NCI-H2081 treated with DMSO at 0.1 percent for 48 hours (cell line): ENCODE measurements around the gene NPAS3.

ENCODE experiments used
- DNase-seq: peaks from one replicate; lab custom pipeline; 2025; lab: John Stamatoyannopoulos, UW

NPAS3 gene

DNA sequence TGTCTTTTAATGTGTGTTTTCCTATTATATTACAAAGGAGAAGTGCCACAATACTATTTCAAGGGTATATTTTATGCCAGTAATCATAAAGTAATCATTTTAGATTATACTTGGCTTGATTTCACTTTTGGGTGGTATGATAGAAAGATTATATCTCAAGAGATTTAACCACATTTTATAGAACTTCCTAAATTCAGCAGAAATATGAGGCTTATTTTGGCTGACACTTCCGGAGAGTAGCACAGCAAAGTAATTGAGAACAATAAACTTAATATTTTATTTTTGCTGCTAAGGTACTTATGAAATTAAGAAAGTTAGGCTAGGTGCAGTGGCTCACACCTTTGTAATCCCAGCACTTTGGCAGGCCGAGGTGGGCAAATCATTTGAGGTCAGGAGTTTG lies 319.1 kb downstream of the NPAS3 start:
- no peak for DNase-seq

DNA sequence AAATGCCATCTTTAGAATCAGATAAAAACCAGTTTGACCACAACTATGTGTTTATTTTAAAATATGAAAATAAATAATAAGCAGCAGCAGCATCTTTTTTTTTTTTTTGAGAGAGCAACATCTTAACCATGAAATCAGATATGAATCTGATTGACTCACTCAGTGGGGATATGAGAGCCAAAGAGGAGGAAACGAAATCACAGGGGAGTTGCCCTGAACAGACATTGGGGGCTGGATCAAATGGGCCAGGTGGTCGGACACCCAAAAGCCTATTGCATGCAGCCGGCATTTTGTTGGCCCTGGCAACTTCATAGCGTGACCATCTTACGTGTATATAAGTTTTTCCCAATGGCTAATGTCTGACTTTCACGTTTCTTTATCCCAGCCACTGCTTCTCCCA lies 321.1 kb downstream of the NPAS3 start:
- DNase-seq, result no peak

DNA sequence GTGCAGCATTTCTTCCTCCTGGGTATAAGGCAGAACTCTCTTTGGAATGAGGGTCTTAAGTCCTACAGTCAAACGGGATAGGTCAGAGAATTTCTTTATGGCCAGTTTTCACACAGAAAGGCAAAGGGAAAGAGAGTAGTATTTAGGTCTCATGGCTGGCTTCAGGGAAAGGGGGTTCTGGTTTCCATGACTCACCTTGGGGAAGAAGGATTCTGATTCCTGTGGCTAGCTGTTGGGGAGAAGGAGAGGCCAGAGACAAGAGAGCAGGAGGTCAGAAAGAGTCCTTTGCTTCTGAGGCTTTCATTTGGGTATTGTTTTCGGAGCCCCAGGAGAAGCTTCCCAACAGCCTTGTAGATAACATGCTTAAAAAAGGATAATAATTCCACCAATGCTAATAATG lies 332.5 kb downstream of the NPAS3 start:
- DNase-seq, result no peak

DNA sequence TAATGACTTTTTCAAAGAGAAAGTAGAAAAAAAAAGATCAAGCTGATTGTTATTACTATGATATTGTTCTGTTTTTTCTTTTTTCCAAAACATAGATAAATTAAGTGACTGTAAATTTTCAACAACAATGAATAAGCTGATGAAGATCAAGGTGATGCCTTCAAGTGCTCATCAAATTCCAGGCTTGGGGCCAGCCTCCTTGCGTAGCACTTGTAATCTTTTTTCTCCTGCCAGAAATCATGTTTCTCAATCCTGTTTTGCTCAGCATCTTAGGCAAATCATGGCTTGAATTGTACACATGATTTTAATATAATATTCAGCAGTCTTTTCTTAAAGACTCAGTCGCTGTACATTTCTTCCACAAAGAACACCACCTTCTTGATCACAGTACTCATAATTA lies 333.2 kb downstream of the NPAS3 start:
- DNase-seq, result no peak

DNA sequence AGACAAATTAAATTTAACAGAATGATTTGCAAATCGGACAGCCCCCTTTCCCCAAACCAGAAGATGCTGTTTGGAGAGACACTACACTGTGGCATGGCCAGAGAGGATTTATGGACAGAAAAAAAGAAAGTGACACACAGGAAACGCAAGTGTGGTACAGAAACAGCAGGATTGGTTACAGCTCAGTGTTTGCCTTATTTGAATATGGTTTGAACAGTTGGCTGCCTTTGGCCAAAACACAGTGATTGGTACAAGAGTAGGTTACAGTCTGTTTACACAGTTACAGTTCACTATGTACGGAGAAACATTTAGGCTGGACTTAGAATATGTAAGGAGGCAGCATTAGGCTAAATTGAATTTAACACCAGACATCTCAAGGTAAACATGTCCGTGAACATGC lies 335.3 kb downstream of the NPAS3 start:
- no peak for DNase-seq

DNA sequence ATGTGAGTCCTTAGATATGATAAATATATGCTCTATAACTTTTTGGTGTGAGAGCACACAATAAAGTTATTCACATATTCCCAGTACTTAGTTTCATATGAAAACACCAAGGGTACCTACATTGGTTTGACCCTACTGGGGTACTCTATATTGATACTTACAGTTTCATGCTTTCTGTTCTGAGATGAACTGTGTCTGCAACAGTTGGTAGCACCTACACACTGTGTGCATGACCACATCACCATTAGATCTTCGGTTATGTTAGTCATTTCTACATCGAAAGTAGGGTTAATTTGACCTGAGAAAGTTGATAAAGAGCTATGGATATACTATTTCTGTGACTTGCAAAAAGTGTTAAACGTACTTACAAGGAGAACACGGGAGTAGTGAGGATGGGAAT lies 337.2 kb downstream of the NPAS3 start:
- DNase-seq, result no peak

DNA sequence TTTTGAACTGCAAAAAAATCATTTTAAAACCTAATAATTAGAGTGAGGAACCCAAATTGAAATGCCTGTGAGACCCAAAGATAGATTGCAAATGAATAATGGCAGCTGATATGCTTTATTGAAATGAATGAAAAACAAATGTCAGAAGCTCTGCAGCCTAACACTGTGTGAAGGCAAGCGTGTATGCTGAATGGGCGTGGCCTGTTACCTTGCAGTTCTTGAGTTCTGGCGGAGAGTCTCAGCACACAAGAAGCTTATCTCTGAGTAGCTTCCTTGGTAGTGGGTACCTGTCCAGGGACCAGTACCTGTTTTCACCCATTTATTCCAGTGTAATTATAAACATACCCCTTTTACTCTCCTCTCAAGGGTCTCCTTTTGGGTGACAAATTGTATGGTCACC lies 341.2 kb downstream of the NPAS3 start:
- no peak for DNase-seq

DNA sequence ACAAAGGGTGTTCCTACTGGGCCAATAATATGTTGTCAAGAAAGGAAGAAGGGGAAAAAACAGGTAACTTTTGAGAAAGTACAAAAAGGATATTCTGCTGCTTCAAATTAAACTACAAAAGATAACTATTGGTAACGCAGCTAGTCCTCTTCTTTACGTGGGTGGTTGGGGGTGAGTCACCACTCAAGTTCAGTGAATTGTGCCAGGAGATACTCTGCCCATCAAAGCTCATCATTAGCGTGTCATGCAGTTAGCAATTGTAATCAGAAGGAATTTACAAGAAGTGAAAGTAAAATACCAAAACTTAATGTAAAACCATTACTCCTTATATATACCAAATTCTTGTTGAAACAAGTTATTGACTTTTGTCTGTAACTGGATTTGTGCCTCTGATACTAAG lies 342.0 kb downstream of the NPAS3 start:
- no peak for DNase-seq

DNA sequence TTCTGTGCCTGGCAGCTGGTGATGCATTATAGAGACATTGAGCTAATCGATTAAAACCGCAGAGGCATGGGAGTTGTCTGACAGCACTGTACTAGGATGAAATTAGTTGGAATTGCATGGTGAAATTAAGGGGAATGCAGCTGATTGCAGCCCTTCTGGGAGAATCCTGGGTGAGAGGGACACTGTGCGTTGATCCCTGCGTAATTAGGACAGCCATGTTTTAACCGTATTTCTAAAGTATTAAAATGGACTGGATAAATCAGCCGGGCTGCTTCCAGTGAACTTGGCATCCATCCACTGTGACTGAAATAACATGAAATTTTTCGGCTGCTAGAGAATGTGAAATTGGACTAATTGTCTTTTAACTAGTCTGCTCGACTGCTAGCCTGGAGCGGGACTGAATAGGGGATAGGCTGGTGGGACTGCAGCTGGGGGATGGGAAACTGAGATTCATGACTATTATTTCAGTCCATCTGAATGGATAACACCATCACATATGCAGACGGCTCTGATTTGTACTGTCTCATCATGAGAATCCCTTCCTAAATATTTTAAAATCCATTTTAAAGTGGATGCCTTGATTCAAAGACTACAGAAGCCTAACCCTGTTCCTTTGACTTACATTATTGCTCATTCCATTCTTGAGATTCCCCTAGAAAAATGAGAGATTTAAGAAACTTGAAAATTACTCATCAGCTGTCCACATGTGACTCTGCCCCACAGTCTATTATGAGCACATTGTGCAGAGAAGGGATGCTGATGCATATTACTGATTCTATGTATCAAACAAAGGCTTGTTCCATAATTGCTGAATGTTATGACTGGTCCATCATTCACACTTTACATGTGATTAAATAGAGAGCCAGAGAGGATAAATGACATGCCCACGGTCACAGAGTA lies 343.9 kb downstream of the NPAS3 start:
- no peak for DNase-seq

DNA sequence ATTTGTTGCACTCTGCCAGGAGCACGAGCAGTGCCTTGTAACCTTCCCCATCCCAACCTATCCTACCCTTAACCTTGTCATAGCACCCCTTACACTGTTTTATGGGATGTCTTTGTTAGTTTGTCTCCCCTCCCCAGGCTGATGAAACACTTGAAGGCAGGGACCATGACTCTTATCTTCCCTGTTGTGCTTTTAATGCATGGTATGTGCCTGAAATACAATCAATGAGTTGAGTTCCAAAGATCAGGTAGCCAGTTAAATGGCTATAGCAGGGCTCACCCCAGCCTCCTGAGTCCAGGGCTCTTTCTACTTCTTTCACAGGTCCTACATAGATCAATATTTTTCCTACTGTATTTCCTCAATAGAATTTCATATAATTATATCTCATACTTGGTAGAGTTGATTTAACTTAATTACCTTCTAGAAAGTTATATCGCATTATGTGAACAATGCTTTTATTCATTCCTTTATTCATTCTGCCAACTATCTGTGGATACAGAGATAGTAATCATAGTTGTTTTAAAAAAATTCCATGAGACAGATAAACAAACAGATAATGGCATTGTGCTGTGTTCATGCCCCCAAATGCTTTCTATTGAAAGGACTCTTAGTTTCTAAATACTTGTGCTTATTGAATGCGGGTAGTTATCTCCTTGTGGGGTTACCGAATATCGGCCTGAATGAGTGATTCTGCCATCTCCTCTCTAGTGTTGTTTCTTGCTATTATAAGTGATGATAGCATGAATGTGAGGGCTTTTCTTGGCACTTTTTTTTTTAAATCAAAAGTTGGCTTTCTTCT lies 347.4 kb downstream of the NPAS3 start:
- no peak for DNase-seq

DNA sequence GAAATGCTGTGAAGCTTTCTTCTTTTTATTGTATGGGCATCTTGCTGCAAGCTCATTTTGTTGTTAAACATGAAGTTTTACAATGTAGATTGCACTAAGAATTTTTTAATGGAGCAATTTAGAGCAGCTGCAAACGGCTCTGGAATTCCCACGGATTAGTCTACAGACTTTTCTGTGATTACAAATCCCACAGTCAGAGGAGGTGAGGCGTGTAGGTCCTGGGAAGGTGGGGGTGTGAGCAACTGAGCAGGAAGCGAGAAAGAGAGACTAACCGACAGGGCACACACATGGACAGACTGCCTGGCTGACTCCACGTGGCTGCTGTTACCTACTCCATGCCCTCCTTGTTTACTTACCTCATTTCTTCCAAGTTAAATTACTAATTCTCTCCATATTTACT lies 348.5 kb downstream of the NPAS3 start:
- no peak for DNase-seq

DNA sequence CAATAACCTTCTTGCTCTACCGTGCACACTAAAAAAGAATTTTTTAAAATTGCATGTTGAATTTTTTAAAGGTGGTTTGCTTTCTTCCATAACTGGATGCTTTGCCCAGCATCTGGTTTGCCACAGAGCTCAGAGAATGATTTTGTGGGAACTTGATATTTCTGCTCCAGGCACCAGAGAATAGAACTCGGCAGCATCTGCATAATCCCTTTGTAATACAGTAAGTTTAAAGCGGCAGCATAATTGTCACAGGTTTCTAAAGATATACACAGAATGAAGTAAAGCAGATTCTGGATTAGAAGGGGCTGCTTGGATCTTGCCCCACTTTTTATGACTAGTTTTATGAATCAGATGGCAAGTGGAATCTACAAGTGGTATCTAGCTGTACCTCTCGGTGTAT lies 352.0 kb downstream of the NPAS3 start:
- no peak for DNase-seq

DNA sequence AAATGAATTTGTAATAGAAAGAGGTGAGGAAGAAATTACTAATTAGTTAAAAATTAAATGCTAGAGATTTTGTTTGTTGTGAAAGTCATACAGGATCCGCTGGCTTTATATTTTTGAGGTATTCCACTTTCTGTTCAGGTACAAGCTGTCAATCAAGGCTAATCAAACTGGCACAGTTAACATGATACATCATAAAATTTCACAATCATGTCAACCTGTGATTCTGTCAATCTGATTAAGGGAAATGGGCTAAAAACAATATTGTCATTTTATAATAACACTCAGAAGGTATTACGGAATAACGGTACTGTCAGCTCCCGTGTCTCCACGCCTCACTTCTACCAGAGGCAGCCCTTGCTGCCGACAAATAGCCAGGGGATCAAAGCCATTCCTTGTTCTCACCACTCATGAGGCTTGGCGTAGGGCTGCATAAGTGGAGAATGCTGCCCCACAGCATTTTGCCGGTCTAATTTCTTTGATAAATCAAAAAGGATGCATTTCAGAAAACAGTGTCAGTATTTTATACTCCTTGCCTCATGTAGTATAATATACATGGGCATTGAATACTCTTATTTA lies 352.9 kb downstream of the NPAS3 start:
- no peak for DNase-seq

DNA sequence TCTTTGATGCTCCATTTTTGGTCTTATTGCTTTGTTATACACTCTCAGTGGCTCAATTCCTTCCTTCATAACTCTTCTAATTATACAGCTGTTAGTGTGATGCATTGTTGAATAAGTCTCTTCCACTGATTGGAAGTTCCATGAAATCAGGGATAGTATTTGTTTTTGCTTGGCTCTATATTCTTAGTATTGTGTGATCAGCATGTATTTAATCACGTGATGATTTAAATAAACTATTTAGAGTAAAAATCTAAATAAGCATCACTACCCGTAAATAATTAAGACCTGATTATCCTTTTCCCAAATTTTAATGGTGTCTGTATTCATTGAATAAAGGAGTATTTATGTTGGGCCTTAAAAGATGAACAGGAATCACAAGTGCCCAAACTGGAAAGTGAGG lies 355.7 kb downstream of the NPAS3 start:
- DNase-seq, result no peak

DNA sequence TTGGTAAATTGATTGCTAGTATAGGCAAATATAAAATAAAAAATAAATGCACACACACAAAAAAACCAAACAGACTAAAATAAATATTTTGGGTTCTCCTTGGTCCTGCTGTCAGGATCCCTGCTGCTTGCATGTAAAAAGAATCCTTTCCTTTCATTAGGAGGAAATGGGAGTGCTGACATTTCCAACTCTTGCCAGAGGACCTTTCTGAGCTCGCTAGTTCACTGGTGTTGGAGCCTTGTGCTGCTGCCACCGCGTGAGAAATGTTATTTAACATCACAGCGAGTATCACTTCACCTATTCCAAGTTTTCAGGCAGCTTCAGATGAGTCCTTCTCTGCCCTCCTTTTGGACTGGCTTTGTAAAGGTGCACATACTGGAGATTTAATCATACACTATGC lies 358.9 kb downstream of the NPAS3 start:
- no peak for DNase-seq

DNA sequence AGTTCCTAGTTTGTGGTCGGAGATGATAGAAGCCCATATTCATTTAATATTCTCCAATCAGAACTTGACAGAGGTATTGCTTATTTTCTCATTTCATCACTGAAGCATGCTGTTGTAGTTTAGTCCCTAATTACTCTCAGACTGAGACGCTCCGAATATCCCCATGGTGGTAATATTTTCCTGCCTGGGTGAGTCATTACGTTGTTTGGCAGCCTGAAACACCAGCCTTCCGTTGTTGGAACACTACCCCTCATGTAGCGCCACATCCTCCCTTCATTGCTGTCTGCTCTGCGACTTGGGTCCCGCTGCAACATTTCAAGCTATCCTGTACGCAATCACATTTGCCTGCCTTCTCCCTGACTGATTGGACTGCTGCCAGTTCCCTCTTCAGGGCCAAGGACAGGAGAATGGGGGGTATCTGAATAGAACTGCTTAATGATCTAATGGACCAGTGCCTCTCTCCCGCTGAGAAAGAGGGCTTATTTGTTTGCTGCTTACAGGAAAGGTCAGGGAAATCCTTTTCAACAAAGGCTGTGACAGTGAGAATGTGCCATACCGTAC lies 369.1 kb downstream of the NPAS3 start:
- peak; percentile 33 for DNase-seq

DNA sequence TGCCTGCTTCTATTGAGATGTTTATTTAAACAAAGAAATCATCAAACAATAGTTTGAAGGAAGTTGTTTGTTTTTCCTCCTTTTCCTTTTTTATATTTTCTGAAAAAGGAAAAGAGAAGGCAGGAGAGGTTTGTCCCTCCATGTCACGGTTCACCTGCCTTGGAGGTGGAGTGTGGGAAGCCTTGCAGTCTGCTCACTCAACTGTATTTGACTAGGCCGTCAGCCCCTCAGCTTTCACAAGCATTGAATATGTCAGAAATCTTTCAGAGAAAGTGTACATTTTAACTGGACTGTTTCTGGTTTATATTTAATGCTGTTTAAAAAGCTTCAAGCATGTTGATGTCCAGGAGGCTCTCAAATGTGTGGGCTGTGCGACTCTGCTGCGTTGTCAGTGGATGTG lies 370.4 kb downstream of the NPAS3 start:
- no peak for DNase-seq

DNA sequence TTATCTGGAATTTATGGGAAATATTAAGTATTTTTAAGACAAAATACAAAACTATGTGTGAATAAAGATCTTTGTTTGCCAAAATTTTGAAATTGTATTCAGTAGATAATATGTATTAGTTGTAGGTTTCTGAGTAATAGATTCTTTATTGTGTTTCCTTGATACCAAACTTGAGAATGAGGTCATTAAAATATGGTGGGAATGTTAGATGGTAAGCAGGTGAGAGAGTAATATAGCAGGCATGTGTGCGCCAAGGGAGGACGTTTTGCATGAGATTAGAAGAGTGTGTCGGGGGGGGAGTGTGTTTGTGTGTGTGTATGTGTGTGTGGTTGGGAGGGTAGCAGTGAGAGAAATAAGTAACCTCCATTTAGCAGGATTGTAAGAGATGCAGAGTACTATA lies 376.5 kb downstream of the NPAS3 start:
- DNase-seq, result no peak

DNA sequence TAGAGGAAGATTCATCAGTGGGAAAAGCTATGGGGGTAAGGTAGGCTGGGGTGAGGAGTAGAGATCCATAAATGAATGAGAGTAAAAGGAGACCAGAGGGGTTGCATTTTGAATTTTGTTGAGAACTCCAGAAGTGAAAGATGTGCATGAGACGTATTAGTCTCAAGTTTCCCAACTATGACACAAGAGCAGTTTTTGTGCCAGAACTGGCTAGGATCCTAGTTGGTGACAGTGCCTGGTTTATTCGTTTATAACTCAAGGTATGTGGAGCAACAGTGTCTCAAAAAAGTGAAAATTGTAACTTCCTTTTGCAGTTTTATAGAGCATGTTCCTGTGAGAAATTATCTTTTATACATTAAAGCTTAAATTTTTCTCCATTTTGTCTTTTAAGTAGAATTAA lies 377.0 kb downstream of the NPAS3 start:
- no peak for DNase-seq

DNA sequence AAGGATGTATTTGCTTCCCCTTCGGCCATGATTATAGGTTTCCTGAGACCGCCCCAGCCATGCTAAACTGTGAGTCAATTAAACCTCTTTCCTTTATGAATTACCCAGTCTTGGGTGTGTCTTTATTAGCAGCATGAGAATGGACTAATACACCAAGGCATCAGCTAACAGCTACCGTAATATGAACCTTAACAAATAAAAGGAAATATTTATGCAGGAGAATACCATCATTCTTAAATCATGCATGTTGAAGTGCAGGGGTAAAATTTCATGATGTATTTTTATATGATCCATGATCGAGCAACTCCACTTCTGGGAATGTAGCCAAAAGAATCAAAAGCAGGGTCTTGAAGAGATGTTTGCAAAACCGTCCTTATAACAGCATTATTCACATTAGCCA lies 379.0 kb downstream of the NPAS3 start:
- no peak for DNase-seq

DNA sequence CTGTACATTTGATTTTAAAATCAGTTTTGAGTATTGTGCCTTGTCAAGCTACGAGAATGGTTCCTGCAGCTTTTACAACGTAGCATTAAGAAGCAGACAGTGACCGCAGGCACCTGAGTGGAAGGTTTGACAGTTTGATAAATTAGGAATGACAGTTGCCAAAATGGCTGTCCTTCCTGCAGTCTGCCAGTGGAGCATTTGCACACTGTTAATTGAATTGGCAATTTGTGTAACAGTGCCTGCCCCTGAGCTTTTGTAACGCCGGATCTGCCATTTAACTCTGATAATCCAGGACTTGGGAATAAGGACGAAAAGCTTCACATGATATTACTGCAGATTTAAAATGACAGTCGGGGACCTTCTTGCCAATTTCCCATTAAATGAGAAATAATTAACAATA lies 385.3 kb downstream of the NPAS3 start:
- no peak for DNase-seq

DNA sequence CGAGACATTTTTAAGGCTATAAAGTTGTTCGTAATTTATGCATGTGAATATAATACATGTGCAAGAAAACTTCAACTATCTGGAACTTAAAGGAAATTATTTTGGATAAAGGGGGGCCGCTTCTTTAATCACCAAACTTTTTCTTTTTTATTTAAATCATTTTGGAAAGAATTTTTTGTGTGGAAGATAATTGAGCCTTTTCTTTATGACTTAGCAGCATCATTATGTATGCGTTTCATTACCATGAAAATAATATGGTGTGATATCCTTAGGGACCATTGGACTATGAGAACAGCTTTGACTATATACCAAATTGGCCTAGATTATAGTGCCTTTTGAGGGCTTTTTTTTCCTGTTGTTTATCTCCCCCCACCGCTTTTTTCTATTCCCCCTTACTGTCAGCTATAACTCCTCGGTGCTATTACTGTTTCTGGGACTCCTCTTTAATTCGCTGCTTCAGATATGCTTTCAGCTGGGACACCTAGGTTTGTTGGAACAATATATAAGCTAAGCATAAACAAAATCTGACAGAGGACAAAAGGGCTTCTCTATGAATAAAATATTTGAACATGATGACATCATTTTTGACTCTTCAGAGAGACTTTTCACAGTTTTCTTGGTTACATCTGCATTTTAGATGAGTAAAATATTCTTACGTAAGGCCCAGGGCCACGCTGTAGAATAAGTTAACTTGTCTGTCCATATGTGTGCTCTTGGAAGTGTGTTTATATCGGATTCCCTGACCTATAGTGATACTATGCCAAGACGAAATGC lies 392.7 kb downstream of the NPAS3 start:
- no peak for DNase-seq
